Gastroesophageal sphincter (tissue), 3 donors: Measurements from ENCODE around the gene PLCZ1.

ENCODE experiments used
- CTCF ChIP-seq, 4 experiments: fragments of 200-600 bp in 2 of 4; fragments of 450-650 bp in 2 of 4; sonication (generic) in 1 of 4; IDR thresholded peaks; one replicate each; pipeline ENCODE4 v1.5.1; 2017 to 2019; ENCODE audit warnings: antibody characterized with exemption in 4 of 4, mild to moderate bottlenecking in 2 of 4, moderate library complexity in 2 of 4
- POLR2A ChIP-seq, 2 donors: fragments of 450-650 bp; IDR thresholded peaks; one replicate each; pipeline ENCODE4 v1.6.1; 2017; ENCODE audit warnings: antibody characterized with exemption in 2 of 2, mild to moderate bottlenecking in 2 of 2, moderate library complexity in 1 of 2
- POLR2AphosphoS5 ChIP-seq: sonication (generic); formaldehyde crosslinking; IDR thresholded peaks from one replicate; pipeline ENCODE4 v1.6.1; 2017; ENCODE audit warnings: antibody characterized with exemption

- TF ChIP-seq CTCF (IDR thresholded peaks at IDR 0.05) (no peak), POLR2A (IDR thresholded peaks at IDR 0.05) (no peak), POLR2AphosphoS5 (no peak)
Measured at GRCh38 chr12:18684430-18684829, 53.4 kb downstream of the PLCZ1 start.
